K562 (cell line): ENCODE measurements around the gene INO80D. TPM values are rescaled to one million over a fixed set of nuclear protein-coding genes. Genes with fewer than 3 reads are reported as not detected.

ENCODE experiments used
- ATAC-seq: fragments of 200-7000 bp; cut with Tn5 transposase; 3 replicates; pipeline ENCODE4 v1.9.1; 2020; ENCODE audit warnings: moderate library complexity
- BruUV-seq: library from RNA; stranded (reverse); fragments of 400-500 nt; replicated peaks from 2 replicates; lab custom pipeline; 2021; lab: Mats Ljungman, UMichigan
- CTCF ChIA-PET: fragments of 300-600 bp; formaldehyde crosslinking; extraction: SDS; loops from one replicate; lab custom pipeline; 2021; ENCODE audit warnings: low intra/inter-chr PET ratio; lab: Yijun Ruan, JAX
- POLR2A ChIA-PET: fragments of 300-600, 350-650 bp; sonication (Branson Sonifier 250); formaldehyde crosslinking; extraction: SDS; loops from one replicate; lab custom pipeline; 2021; ENCODE audit warnings: antibody characterized with exemption, inconsistent platforms; lab: Yijun Ruan, JAX
- DNase-seq, 4 experiments: peaks; one replicate each; pipeline versions ENCODE4 v3.0.0 to v3.0.0-alpha.2; 2011 to 2018; ENCODE audit warnings: low spot score in 3 of 4, mixed read lengths in 3 of 4; ENCODE audit errors: extremely low read depth in 1 of 4
- FAIRE-seq: peaks from 2 replicates; lab custom pipeline; 2011; peaks lifted over from hg19 to GRCh38; lab: Jason Lieb, UNC
- H2AFZ ChIP-seq: 2 replicates; pipeline ENCODE4 v1.6.0; 2011; ENCODE audit warnings: low read depth, low read length, control low read depth, inconsistent platforms
- H3K27ac ChIP-seq: fragments of 200-600 bp; 3 replicates; pipeline ENCODE4 v1.8.0; 2011; ENCODE audit warnings: low read depth, mild to moderate bottlenecking, control low read depth, inconsistent platforms, low read length, moderate library complexity, mixed read lengths; ENCODE audit errors: extremely low read depth
- H3K27me3 ChIP-seq, 2 experiments: fragments of 300-600 bp in 1 of 2; 2 replicates in 1 of 2; 3 replicates in 1 of 2; pipeline versions ENCODE4 v1.6.0 to v1.8.0; 2011; ENCODE audit warnings: inconsistent platforms in 2 of 2, low read length in 2 of 2, mild to moderate bottlenecking in 1 of 2, mixed read lengths in 1 of 2, moderate library complexity in 1 of 2; ENCODE audit not compliant: control insufficient read depth in 2 of 2, insufficient read depth in 2 of 2
- H3K36me3 ChIP-seq: fragments of 300-600 bp; 3 replicates; pipeline ENCODE4 v1.8.0; 2011; ENCODE audit warnings: mild to moderate bottlenecking, low read length, inconsistent platforms; ENCODE audit not compliant: control insufficient read depth, insufficient read depth
- H3K4me1 ChIP-seq, 2 experiments: fragments of 200-600 bp in 1 of 2; replicated peaks in 1 of 2; 2 replicates in 1 of 2; 3 replicates in 1 of 2; pipeline versions ENCODE4 v1.5.1 to v1.8.0; 2011; ENCODE audit warnings: inconsistent platforms in 2 of 2, low read length in 2 of 2, mild to moderate bottlenecking in 1 of 2, mixed read lengths in 1 of 2, moderate library complexity in 1 of 2; ENCODE audit not compliant: control insufficient read depth in 2 of 2, insufficient read depth in 2 of 2
- H3K4me2 ChIP-seq: 2 replicates; pipeline ENCODE4 v1.6.1; 2011; ENCODE audit warnings: low read length, control low read depth, inconsistent platforms, mixed read lengths; ENCODE audit not compliant: insufficient read depth
- H3K4me3 ChIP-seq: fragments of 200-600 bp; sonication (generic), shearing (Covaris generic); 2 replicates; pipeline ENCODE4 v1.5.1; 2016; ENCODE audit warnings: control low read depth, inconsistent platforms
- H3K79me2 ChIP-seq: fragments of 200-600 bp; 3 replicates; pipeline ENCODE4 v1.8.0; 2011; ENCODE audit warnings: low read length, inconsistent platforms; ENCODE audit not compliant: control insufficient read depth, insufficient read depth
- H3K9ac ChIP-seq, 2 experiments: 2 replicates each; pipeline versions ENCODE4 v1.6.0 to v1.6.1; 2011; ENCODE audit warnings: low read depth in 2 of 2, low read length in 2 of 2, control low read depth in 1 of 2, inconsistent platforms in 1 of 2, mild to moderate bottlenecking in 1 of 2, mixed read lengths in 1 of 2; ENCODE audit not compliant: insufficient read depth in 1 of 2
- H3K9me1 ChIP-seq: one replicate; pipeline ENCODE4 v1.6.0; 2011; ENCODE audit warnings: inconsistent platforms, mild to moderate bottlenecking, low read length, moderate library complexity; ENCODE audit not compliant: control insufficient read depth, insufficient read depth
- H3K9me3 ChIP-seq: replicated peaks from 2 replicates; pipeline ENCODE4 v1.5.1; 2011; ENCODE audit warnings: low read depth, low read length, inconsistent platforms; ENCODE audit not compliant: control insufficient read depth, insufficient read depth
- H4K20me1 ChIP-seq: replicated peaks from 2 replicates; pipeline ENCODE4 v1.6.1; 2011; ENCODE audit warnings: low read length, inconsistent platforms, mixed read lengths; ENCODE audit not compliant: control insufficient read depth, insufficient read depth
- C11orf30 ChIP-seq: fragments of 450-650 bp; IDR thresholded peaks from 2 replicates; pipeline ENCODE4 v1.6.1; 2016; ENCODE audit warnings: low read depth, mild to moderate bottlenecking
- CHCHD3 ChIP-seq: fragments of 250-450 bp; sonication (Bioruptor Pico); IDR thresholded peaks from 2 replicates; pipeline ENCODE4 v2.1.2; 2022; ENCODE audit warnings: mild to moderate bottlenecking
- DMBX1 ChIP-seq: fragments of 250-450 bp; sonication (Bioruptor Pico); IDR thresholded peaks from 2 replicates; pipeline ENCODE4 v1.8.0; 2022; ENCODE audit warnings: inconsistent platforms, mild to moderate bottlenecking, moderate library complexity, borderline replicate concordance
- E2F1 ChIP-seq: sonication (generic); formaldehyde crosslinking; IDR thresholded peaks from 2 replicates; pipeline ENCODE4 v1.8.1; 2023; ENCODE audit warnings: mild to moderate bottlenecking, missing genetic modification reagents, moderate library complexity
- HINFP ChIP-seq: fragments of 450-650 bp; conservative IDR thresholded peaks from 2 replicates; pipeline ENCODE4 v1.6.1; 2016; ENCODE audit warnings: missing genetic modification characterization, low read depth, mild to moderate bottlenecking, control low read depth, missing compliant biosample characterization
- HOXB6 ChIP-seq: fragments of 250-450 bp; sonication (Bioruptor Pico); IDR thresholded peaks from 2 replicates; pipeline ENCODE4 v1.5.1; 2022; ENCODE audit warnings: mild to moderate bottlenecking, borderline replicate concordance
- MCM2 ChIP-seq: fragments of 450-650 bp; IDR thresholded peaks from 2 replicates; pipeline ENCODE4 v1.6.1; 2017; ENCODE audit warnings: low read depth, mild to moderate bottlenecking
- RBM25 ChIP-seq: fragments of 200-400 bp; formaldehyde crosslinking; IDR thresholded peaks from 2 replicates; pipeline ENCODE4 v1.6.1; 2018; ENCODE audit warnings: low read length, low read depth, moderate library complexity; ENCODE audit not compliant: severe bottlenecking
- TCF3 ChIP-seq: sonication (generic); formaldehyde crosslinking; IDR thresholded peaks from 2 replicates; pipeline ENCODE4 v1.4.0; 2020; ENCODE audit warnings: mild to moderate bottlenecking, missing genetic modification reagents
- THRAP3 ChIP-seq: fragments of 450-650 bp; IDR thresholded peaks from 2 replicates; pipeline ENCODE4 v1.6.1; 2016; ENCODE audit warnings: mild to moderate bottlenecking, inconsistent platforms, borderline replicate concordance
- ZNF318 ChIP-seq, 2 experiments: fragments of 450-650 bp; IDR thresholded peaks; 2 replicates each; pipeline ENCODE4 v1.6.1; 2016; ENCODE audit warnings: mild to moderate bottlenecking in 2 of 2, borderline replicate concordance in 1 of 2, low read depth in 1 of 2, moderate library complexity in 1 of 2
- in situ Hi-C: fragments of 300-500 bp; cut with MboI; formaldehyde crosslinking; loops from 4 replicates; pipeline ENCODE4 v1.15.0; 2018; ENCODE audit warnings: inconsistent platforms, mixed read lengths
- intact Hi-C: fragments of 100-400 bp; cut with micrococcal nuclease; formaldehyde crosslinking; loops from 2 replicates; pipeline ENCODE4 v1.14.2; 2022
- polyA plus RNA-seq, 8 experiments: library from polyadenylated mRNA; depleted of rRNA in 4 of 8; stranded (reverse) in 5 of 8; unstranded in 3 of 8; fragments of >200 nt; fragmentation: Nextera tagmentation in 2 of 8; fragmentation: Illumina TruSeq in 1 of 8; extraction: Ambion mirVana in 2 of 8; extraction: Trizol in 1 of 8; gene quantifications; 2 replicates each; pipeline versions ENCODE4 v1.2.1 to v1.2.3, GENCODE V29; 2011 to 2014; ENCODE audit warnings: inconsistent platforms in 1 of 8, missing spikeins in 1 of 8
- total RNA-seq, 7 experiments: library from RNA; depleted of rRNA in 6 of 7; stranded (reverse); fragments of >200 nt in 6 of 7; fragmentation: Illumina TruSeq in 2 of 7; extraction: Trizol in 2 of 7; gene quantifications; 2 replicates each; pipeline versions ENCODE4 v1.2.1 to v1.2.3, GENCODE V29; 2011 to 2021; ENCODE audit warnings: low replicate concordance in 1 of 7

INO80D gene
- total and polyA plus RNA-seq, 9 of the 15 experiments (the other 6 are each of a cell fraction or from before 2014, with no cell fraction given) = 0.64 to 8.1 (median 2.9) TPM

GRCh38 chr2:206127656-206128055 lies 41.7 kb upstream of the INO80D start:
- Histone ChIP-seq H3K9ac (no peak overlapping the region), H2AFZ (no peak overlapping the region), H3K27me3 (no peaks in the 10 kb centered on the region), H3K9me1 (no peaks in the 10 kb centered on the region), H4K20me1 (no peaks in the 10 kb centered on the region), H3K4me2 (no peak overlapping the region), H3K79me2 (no peaks in the 10 kb centered on the region), H3K4me3 (no peak overlapping the region), H3K9me3 (no peaks in the 10 kb centered on the region), H3K27ac (no peak overlapping the region), H3K36me3 (peaks cover 71% of the 10 kb centered on the region), H3K4me1 (no peaks in the 10 kb centered on the region)
- ChIA-PET POLR2A (interaction anchor here (1.1 to 1.5 kb wide), 2 partner anchors 11 to 31 kb away, joined by 3 read pairs; no protein-coding TSS in a partner anchor), CTCF (no interaction called here)
- DNase-seq (no peak), FAIRE-seq (no peak), ATAC-seq (peak; percentile 58; the same call in 2 of the 3 replicates)
- no peak for TF ChIP-seq ZNF318 (IDR thresholded peaks at IDR 0.05; ENCODE audit: borderline replicate concordance in 1 of 2, low read depth in 1 of 2)
- no peak for TF ChIP-seq HINFP (tag)
- no peak for TF ChIP-seq TCF3
- no peak for TF ChIP-seq E2F1
- no peak for TF ChIP-seq CHCHD3 (CRISPR knock-in tag)
- TF ChIP-seq C11orf30 = no peak
- no peak for TF ChIP-seq RBM25
- no peak for TF ChIP-seq MCM2
- TF ChIP-seq DMBX1 (CRISPR knock-in tag) = no peak
- TF ChIP-seq HOXB6 (CRISPR knock-in tag) = no peak
- no peak for TF ChIP-seq THRAP3
- no TSS peak for BruUV-seq
- intact Hi-C loops (no loop called here), in situ Hi-C loops (no loop called here)
